Subcutaneous adipose tissue (tissue), 4 donors: ENCODE data around the gene MILR1. TPM values are rescaled to one million over a fixed set of nuclear protein-coding genes. Genes with fewer than 3 reads are reported as not detected.

Source experiments
- total RNA-seq, 4 donors: library from RNA; depleted of rRNA; stranded (reverse); fragments of >200 nt; gene quantifications; one replicate each; pipeline ENCODE4 v1.1.0, GENCODE V29; 2016
- TF ChIP-seq, protein P1 (sequence below): fragments of 450-650 bp; IDR thresholded peaks from one replicate; pipeline ENCODE4 v1.5.1; 2016; ENCODE audit warnings: low read depth, mild to moderate bottlenecking, control low read depth, antibody characterized with exemption, moderate library complexity

The MILR1 gene
- total RNA-seq, 4 donors from 2014 or later: 9.9 to 39.6 (median 14.6) TPM

DNA sequence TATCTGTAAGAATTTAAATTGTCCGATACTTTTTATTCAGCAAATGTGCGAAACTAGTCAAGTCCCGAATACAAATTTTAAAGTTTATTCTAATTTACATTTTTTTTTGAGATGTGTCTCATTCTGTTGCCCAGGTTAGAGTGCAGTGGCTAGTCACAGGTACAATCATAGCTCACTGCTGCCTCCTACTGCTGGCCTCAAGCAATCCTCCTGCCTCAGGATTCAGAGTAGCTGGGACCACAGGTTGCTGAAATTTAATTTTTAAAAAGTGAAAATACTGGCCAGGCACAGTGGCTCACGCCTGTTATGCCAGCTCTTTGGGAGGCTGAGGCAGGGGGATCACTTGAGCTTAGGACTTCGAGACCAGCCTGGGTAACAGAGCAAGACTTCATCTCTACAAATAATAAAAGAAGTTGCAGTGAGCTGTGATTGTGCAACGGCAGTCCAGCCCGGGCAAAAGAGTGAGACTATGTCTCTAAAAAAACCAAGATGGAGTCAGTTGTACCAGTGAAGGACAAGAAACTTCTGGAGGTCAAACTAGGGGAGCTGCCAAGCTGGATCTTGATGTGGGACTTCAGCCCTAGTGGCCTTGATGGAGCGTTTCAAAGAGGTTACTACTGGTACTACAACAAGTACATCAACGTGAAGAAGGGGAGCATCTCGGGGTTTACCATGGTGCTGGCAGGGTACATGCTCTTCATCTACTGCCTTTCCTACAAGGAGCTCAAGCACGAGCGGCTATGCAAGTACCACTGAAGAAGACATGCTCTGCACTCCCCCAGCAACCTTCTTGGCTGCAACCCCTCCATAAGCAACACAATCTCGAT lies 42.3 kb downstream of the MILR1 start:
- TF ChIP-seq, protein P1, sequence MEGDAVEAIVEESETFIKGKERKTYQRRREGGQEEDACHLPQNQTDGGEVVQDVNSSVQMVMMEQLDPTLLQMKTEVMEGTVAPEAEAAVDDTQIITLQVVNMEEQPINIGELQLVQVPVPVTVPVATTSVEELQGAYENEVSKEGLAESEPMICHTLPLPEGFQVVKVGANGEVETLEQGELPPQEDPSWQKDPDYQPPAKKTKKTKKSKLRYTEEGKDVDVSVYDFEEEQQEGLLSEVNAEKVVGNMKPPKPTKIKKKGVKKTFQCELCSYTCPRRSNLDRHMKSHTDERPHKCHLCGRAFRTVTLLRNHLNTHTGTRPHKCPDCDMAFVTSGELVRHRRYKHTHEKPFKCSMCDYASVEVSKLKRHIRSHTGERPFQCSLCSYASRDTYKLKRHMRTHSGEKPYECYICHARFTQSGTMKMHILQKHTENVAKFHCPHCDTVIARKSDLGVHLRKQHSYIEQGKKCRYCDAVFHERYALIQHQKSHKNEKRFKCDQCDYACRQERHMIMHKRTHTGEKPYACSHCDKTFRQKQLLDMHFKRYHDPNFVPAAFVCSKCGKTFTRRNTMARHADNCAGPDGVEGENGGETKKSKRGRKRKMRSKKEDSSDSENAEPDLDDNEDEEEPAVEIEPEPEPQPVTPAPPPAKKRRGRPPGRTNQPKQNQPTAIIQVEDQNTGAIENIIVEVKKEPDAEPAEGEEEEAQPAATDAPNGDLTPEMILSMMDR: no peak

DNA sequence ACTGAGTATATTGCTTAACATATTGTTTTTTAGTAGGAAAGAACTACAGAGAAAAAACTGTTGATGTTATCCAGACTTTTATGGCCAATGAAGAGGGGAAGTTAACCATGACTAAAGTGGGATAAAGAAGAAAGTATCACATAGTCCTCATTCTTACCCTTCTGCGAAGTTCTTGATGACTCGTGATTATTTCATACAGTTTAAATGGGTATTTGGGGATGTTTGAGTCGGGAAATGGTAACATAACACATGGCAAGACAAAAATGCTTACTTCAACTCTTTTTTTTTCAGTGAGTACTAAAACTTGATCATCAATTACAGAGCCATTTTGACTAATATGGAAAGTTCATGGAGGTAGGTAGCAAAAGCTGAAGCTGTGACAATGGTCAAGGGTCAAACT lies 43.1 kb downstream of the MILR1 start:
- TF ChIP-seq, protein P1: no peak

DNA sequence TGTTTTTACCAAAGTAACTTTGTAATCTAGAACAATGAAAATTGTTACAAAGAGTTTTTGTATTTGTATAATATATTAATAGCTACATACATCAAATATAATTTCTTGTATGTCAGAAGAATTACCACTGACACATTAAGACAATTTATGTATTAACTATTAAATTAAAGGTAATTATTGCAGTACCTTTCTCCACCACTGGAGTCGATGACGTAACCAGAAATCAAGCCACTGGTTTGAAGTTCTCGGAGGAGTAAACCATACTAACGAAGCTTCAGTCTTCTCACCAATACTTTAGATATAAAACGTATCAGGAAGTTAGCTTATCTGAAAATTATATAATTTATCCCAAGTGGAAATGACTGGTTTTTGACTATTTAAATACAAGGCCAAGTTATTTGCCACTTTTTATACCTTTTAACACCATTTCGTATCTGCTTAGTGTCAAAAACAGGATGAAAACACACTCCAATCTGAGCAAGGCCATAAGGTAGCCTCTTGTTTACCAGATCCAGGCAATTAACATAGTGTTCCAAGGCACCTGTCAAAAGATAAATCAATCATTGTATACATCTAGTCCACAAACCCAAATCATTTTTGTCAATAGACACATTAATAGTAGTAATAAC lies 43.7 kb downstream of the MILR1 start:
- TF ChIP-seq, protein P1: no peak

DNA sequence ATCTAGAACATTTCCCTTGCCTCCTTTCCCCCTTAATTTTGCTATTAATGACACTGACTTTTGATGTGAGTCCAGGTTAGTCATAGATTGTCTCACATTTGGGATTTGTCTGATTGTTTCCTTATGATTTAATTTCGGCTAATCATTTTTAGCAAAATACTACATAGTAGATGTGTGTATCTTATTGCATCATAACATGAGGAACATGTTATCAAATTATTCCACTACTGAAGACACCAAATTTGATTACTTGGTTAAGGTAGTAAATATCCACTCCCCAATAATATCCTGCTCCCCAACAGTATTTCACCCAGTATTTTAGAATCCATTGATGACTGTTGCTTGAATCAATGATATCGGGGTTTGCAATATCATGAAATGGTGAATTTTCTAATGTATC lies 45.2 kb downstream of the MILR1 start:
- TF ChIP-seq, protein P1: no peak

DNA sequence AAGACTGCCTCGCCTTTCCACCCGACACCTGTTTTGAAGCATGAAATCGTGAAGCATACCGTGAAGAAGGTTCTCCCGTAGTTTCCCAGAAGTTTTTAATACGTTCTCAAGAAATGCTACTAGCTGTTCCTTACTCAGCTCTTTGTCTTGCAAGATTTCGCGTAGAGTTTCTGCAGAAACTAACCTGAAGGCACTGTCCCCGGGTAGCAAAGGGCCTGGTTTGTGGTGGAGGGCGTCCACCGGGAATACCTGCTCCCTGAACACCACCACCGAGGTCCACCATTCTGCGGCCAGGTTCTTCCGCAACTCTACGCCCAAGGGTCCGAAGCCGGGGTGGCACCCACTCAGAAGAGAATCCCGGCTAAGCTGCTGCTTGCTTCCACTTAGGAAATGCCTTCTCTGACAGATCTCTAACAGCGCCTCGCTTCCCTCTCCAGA lies 47.5 kb downstream of the MILR1 start:
- TF ChIP-seq, protein P1: no peak

DNA sequence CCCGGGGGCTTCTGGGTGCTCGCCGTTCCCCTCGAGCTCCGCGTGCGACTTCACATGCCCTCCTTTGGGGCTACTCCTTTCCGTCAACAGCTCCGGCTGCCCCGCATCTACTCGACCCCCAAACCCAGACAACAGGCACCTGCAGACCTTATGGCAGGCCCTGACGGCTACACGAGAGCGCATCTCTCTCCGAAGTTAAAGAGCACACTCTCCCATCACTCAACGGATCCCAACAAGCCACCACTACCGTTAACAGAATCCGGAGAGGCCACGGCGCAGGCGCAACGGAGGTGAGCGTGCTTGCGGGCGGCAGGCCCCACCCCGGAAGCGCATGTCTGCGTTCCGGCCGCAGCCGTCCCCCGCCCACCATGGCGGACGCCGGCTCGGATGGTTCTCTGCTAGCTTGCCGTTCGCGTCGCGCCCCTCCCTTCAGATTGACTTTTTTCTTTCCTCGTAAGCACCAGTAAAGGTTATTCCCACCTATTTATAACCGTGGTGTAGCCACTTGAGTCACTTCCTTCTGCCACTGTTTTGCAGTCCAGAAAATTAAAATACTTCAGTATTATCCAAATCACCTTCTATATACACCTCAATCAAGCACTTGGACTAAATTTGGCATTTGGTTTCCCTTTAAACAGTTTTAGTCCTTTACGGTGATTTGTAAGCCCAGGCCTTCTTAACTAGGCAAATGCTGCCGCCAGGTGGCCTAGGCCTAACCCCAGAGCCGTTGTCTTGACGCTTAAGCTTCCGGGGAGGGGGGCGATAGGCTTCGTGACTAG lies 48.1 kb downstream of the MILR1 start, which contains the start of gene POLG2:
Gene POLG2 (minus strand): TSS at position 269 of the 779 bp plus-strand sequence. CDS start 86 bp downstream, at position 183.
- TF ChIP-seq, protein P1: no peak

DNA sequence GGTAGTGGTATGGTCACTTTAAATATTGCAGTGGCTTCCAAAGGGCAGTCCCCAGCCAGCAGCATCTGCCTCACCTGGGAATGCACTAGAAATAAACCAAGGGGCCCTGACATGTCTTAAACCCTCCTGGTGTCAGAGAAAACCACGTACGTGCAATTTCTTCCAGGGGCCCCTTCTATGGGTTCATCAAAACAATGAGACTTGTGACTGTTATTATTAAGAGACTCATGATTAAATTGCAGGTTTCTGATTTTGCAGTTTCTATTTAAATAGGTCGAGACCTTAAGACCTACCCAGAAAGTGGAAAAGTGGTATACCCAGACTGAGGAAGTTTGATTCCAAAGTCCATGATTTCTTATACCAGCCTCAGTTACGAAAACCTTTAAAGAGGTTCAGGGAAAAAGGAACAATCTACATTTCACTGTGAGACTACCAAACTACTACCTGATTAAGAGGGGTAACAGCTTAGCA lies 48.7 kb downstream of the MILR1 start:
- TF ChIP-seq, protein P1: no peak
